Uterus (tissue), 4 donors: ENCODE results near the gene ME1. TPM values are rescaled to one million over a fixed set of nuclear protein-coding genes. Genes with fewer than 3 reads are reported as not detected.

ENCODE experiments used
- DNase-seq, 2 donors: peaks; one replicate each; pipeline ENCODE4 v3.0.0-alpha.2; 2019 to 2020
- H3K27ac ChIP-seq, 2 donors: fragments of 200-600 bp; sonication (generic); 1 replicate in 1 of 2; 2 replicates in 1 of 2; pipeline ENCODE4 v1.5.1; 2016 to 2018
- H3K27me3 ChIP-seq, 2 donors: fragments of 200-600 bp; sonication (generic); one replicate each; pipeline ENCODE4 v1.5.1; 2018 to 2019; ENCODE audit warnings: control low read depth in 1 of 2
- H3K36me3 ChIP-seq, 2 donors: fragments of 200-600 bp; sonication (generic); one replicate each; pipeline ENCODE4 v1.5.1; 2019; ENCODE audit warnings: control low read depth in 1 of 2
- H3K4me1 ChIP-seq, 2 donors: fragments of 200-600 bp; sonication (generic); one replicate each; pipeline ENCODE4 v1.5.1; 2018 to 2019; ENCODE audit warnings: control low read depth in 1 of 2
- H3K4me3 ChIP-seq, 2 donors: fragments of 200-600 bp; sonication (generic); 1 replicate in 1 of 2; 2 replicates in 1 of 2; pipeline ENCODE4 v1.5.1; 2018 to 2019; ENCODE audit warnings: mild to moderate bottlenecking in 1 of 2
- H3K9me3 ChIP-seq, 2 donors: fragments of 200-600 bp; sonication (generic); one replicate each; pipeline ENCODE4 v1.5.1; 2019; ENCODE audit warnings: control low read depth in 1 of 2
- CTCF ChIP-seq, 4 experiments: fragments of 200-600 bp in 2 of 4; fragments of 450-650 bp in 2 of 4; sonication (generic) in 2 of 4; IDR thresholded peaks; one replicate each; pipeline ENCODE4 v1.5.1; 2016 to 2019; ENCODE audit warnings: antibody characterized with exemption in 4 of 4, mild to moderate bottlenecking in 2 of 4, moderate library complexity in 1 of 4
- POLR2A ChIP-seq, 2 donors: fragments of 450-650 bp; IDR thresholded peaks; one replicate each; pipeline ENCODE4 v1.6.1; 2016; ENCODE audit warnings: antibody characterized with exemption in 2 of 2, mild to moderate bottlenecking in 1 of 2, moderate library complexity in 1 of 2
- intact Hi-C: fragments of 100-400 bp; cut with DNase I; formaldehyde crosslinking; loops from one replicate; pipeline ENCODE4 v1.15.1; 2023; ENCODE audit warnings: low total_unique reads
- total RNA-seq, 4 donors: library from RNA; depleted of rRNA in 3 of 4; stranded (reverse); fragments of >200 nt in 3 of 4; gene quantifications; one replicate each; pipeline versions ENCODE4 v1.1.0 to v1.2.4, GENCODE V29; 2014 to 2023
- donor health status: DM: yes; HTN: yes; CAD: no.

Gene ME1
- total RNA-seq = 10 to 100 TPM in 1 of 4 donors, 1 to 10 TPM in 3; 1.0 to 18.5 (median 3.2) TPM

DNA sequence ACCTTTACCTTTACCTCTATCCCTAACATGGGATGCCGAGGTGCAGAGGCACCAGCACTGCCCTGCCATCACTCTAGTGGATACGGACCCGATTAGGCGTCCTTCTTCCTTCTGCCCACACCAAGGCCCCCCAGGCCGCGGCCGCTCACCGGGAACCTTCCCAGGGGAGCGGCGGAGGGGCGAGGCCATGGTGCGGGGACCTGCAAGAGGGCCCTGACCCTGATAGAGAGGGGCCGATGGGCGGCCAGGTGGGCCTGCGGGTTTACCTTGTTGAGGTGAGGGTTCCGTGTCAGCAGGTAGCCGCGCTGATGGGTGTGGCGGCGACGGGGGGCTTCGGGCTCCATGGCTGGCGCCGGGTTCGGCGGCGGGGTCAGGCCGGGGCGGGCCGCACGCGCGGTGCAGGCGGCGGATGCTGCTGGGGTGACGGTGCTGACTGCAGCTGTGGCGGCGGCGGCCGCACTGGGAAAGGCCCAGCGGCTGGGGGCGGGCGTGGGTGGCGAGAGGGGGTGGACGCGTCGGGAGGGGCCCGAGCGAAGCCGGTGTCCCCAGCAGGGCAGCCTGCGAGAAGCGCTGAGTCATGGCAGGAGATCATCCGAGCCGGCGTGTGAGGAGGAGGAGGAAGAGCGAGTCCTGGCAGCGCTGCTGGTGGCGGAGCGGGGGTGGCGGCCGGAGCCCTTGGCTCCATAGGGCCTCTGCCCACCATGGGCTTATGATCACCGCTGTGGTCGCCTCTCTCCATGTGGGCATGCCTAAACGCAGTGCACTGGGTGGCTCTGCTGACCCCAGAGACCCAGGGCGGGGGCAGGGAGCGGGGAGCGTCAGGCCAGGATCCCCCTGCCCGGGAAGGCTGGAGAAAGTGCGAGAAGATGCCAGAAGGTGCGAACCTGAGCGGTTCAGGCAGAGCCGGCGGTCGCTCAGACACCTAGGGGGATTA is at the start of gene ME1:
ME1 (minus strand) TSS at position 441 of the 934 bp plus-strand sequence; CDS start at position 344, 97 bp downstream.
- DNase-seq = peak; percentile 55
- Histone ChIP-seq H3K36me3 (no peaks in the 10 kb centered on the region), H3K27me3 (no peaks in the 10 kb centered on the region), H3K9me3 (no peaks in the 10 kb centered on the region), H3K27ac (peak within 1 kb of the TSS; percentile 35 to 58), H3K4me3 (peak within 1 kb of the TSS; percentile 44 to 59), H3K4me1 (no peaks in the 10 kb centered on the region)
- TF ChIP-seq POLR2A (IDR thresholded peaks at IDR 0.05) (no peak), CTCF (IDR thresholded peaks at IDR 0.05) (no peak)
- intact Hi-C loops = no loop called here

DNA sequence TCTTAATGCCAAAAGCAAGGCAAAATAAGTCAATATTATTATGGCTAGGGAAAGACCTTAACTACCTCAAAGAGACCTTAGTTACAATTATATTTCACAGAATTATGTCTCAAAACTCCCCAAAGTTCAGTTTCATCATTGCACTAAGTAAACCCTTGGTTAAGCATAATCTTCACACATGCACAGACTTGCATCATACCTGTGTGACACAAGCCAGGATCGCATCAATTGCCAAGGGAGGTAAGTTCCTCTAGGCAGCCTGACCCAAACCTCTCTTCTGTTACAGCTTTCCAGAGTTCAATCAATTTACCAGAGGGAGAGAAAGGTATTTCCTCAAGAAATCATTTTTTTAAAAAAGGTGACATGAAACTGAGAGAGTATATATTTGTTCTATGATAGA is 49.6 kb upstream of the ME1 start:
- H3K4me1 ChIP-seq = no peaks in the 10 kb centered on the region
- no peaks in the 10 kb centered on the region for H3K9me3 ChIP-seq
- TF ChIP-seq CTCF (IDR thresholded peaks at IDR 0.05) = no peak
- TF ChIP-seq POLR2A (IDR thresholded peaks at IDR 0.05) = no peak
- H3K27ac ChIP-seq = no peak overlapping the region
- no peak overlapping the region for H3K4me3 ChIP-seq
- intact Hi-C loops = no loop called here
- no peaks in the 10 kb centered on the region for H3K36me3 ChIP-seq
- DNase-seq = no peak
- H3K27me3 ChIP-seq = no peaks in the 10 kb centered on the region

GRCh38 chr6:83479389-83479788 is 48.5 kb upstream of the ME1 start:
- no peak overlapping the region for H3K27ac ChIP-seq
- no peak for TF ChIP-seq CTCF (IDR thresholded peaks at IDR 0.05)
- no peak for TF ChIP-seq POLR2A (IDR thresholded peaks at IDR 0.05)

GRCh38 chr6:83476971-83477370 is 46.1 kb upstream of the ME1 start:
- no peak for DNase-seq

More at GRCh38 chr6:83479389-83479788, 48.5 kb upstream of the ME1 start:
- Histone ChIP-seq H3K4me3 (no peak overlapping the region), H3K9me3 (no peaks in the 10 kb centered on the region), H3K36me3 (no peaks in the 10 kb centered on the region), H3K4me1 (no peaks in the 10 kb centered on the region), H3K27me3 (no peaks in the 10 kb centered on the region)
- no peak for DNase-seq
- intact Hi-C loops = no loop called here

More at GRCh38 chr6:83476971-83477370, 46.1 kb upstream of the ME1 start:
- Histone ChIP-seq H3K27ac (no peak overlapping the region), H3K4me1 (no peaks in the 10 kb centered on the region), H3K4me3 (no peak overlapping the region), H3K27me3 (no peaks in the 10 kb centered on the region), H3K9me3 (no peaks in the 10 kb centered on the region), H3K36me3 (no peaks in the 10 kb centered on the region)
- no peak for TF ChIP-seq POLR2A (IDR thresholded peaks at IDR 0.05)
- no peak for TF ChIP-seq CTCF (IDR thresholded peaks at IDR 0.05)
- intact Hi-C loops = no loop called here
